Urinary bladder (tissue), 4 donors: ENCODE data around the gene GGTLC1. TPM values are rescaled to one million over a fixed set of nuclear protein-coding genes. Genes with fewer than 3 reads are reported as not detected.
A peak's percentile ranks its signal among the peaks of the same experiment; 100 is the strongest.
"Not testable (repeated sequence)": the region's sequence is repeated elsewhere in the genome, so short reads cannot be mapped to it uniquely, and the experiment has no call there.

Experiments
- DNase-seq: peaks from one replicate; pipeline ENCODE4 v3.0.0-alpha.2; 2015; ENCODE audit errors: extremely low spot score
- H3K27ac ChIP-seq: one replicate; pipeline ENCODE4 v1.5.1; 2013; ENCODE audit warnings: low read depth, mild to moderate bottlenecking, moderate library complexity
- H3K36me3 ChIP-seq: one replicate; pipeline ENCODE4 v1.6.1; 2013; ENCODE audit warnings: mild to moderate bottlenecking, moderate library complexity; ENCODE audit not compliant: insufficient read depth
- H3K4me1 ChIP-seq: one replicate; pipeline ENCODE4 v1.6.1; 2013; ENCODE audit warnings: mild to moderate bottlenecking, moderate library complexity; ENCODE audit not compliant: insufficient read depth
- H3K4me3 ChIP-seq: one replicate; pipeline ENCODE4 v1.5.1; 2013; ENCODE audit warnings: low read depth, low read length
- WGBS: extraction: QIAGEN DNeasy Blood & Tissue Kit; methylation state at CpG from one replicate; pipeline ENCODE4 v1.1.7; 2013; 5-methylcytosine and 5-hydroxymethylcytosine counted together
- polyA plus RNA-seq: library from polyadenylated mRNA; stranded (reverse); fragments of 200-250 nt; gene quantifications from one replicate; pipeline ENCODE4 v1.2.3, GENCODE V29; 2013
- total RNA-seq: library from RNA; depleted of rRNA; stranded (reverse); fragments of >200 nt; gene quantifications from one replicate; pipeline ENCODE4 v1.2.3, GENCODE V29; 2014
- donor health status: healthy with polysubstance abuse.
- donor health status: healthy.

The GGTLC1 gene
- total and polyA plus RNA-seq, 2 donors, result not detected

DNA sequence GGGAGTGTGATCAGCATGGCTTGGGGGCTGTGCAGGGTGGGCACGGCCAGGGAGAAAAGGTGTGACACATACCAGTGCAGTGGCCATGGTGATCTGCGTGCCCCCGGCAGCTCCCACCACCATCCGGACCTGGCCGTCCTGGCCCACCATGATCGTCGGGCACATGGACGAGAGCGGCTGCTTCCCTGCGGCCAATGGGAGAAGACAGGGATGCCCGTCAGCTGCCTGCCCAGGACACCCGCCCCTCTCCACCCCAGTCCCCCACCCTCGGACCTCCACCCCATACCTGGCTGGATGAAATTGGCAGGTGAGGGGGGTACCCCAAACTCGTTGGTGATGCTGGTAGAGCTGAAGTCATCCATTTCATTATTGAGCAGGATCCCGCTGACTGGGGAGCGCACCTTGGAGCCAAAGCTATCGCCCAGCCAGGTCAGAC is 2.8 kb downstream of the GGTLC1 start:
- not testable (repeated sequence) for H3K4me3 ChIP-seq, H3K4me1 ChIP-seq, DNase-seq, H3K36me3 ChIP-seq, H3K27ac ChIP-seq
- WGBS, result 96% methylated on average over 17 of the region's 17 CpGs

DNA sequence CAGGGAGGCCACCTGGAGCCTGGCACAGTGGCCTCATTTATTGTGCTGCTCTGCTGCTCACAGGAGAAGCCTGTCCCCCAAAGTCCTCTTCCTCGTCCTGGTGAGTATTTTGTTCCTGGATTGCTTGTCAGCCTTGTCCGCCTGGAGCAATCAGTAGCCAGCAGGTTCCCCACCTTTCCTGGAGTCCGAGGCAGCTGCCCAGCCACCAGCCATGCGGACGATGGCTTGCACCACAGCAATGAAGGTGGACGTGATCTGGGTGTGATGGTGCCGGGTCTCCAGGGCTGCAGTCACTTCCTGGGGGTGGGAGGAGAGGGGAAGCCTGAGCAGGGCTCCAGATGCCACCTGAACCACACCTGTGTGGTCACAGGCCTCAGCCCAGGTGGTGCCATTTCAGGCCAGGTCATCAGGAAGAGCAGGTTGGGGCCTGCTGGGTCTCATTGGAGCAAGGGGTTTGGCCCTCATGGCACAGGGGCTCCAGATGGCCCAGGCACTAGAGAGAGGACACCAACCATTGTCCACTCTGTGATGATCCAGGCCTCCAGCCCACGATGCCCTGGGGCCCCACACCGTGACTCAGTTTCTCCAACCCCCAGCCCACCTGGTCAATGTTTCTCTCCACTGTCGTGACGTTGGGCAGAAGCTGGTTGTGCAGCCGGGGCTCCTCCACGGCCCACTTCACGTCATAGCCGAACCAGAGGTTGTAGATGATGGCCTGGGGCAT is 3.4 kb downstream of the GGTLC1 start:
- not testable (repeated sequence) for DNase-seq, H3K36me3 ChIP-seq
- 92% methylated on average over 15 of the region's 15 CpGs for WGBS

GRCh38 chr20:23984476-23985023 is 4.0 kb downstream of the GGTLC1 start:
- not testable (repeated sequence) for H3K27ac ChIP-seq, H3K36me3 ChIP-seq, DNase-seq, H3K4me3 ChIP-seq, H3K4me1 ChIP-seq
- WGBS, result 40% methylated on average over 8 of the region's 12 CpGs

More for the DNA sequence above, 3.4 kb downstream of the GGTLC1 start:
- not testable (repeated sequence) for H3K4me1 ChIP-seq, H3K27ac ChIP-seq, H3K4me3 ChIP-seq

GRCh38 chr20:23982112-23983018 is 6.2 kb downstream of the GGTLC1 start:
- not testable (repeated sequence) for H3K27ac ChIP-seq, H3K4me1 ChIP-seq, H3K36me3 ChIP-seq, H3K4me3 ChIP-seq
- peak; percentile 8 for DNase-seq
- WGBS, result 40% methylated on average over 11 of the region's 11 CpGs

DNA sequence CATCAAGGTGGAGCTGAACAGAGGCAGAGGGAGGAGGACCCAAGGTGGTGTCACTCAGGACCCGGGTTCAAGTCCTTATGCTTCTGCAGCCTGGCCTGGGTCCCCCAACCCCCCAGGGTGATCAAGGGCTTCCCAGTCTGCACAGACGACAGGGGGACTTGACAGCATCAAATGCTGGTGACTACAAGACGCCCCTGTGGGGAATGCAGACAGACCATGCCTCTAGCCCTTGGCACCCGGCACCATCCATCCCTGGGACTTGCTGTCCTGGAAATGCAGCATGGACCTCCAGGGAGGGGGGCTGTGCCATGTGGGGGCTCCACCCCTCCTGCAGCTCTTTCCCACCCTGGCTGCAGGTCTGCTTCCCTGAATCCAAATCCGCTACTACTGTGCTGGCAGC is 7.1 kb downstream of the GGTLC1 start:
- not testable (repeated sequence) for H3K4me1 ChIP-seq, H3K36me3 ChIP-seq, H3K4me3 ChIP-seq, H3K27ac ChIP-seq, DNase-seq
- 81% methylated on average over 5 of the region's 5 CpGs for WGBS

DNA sequence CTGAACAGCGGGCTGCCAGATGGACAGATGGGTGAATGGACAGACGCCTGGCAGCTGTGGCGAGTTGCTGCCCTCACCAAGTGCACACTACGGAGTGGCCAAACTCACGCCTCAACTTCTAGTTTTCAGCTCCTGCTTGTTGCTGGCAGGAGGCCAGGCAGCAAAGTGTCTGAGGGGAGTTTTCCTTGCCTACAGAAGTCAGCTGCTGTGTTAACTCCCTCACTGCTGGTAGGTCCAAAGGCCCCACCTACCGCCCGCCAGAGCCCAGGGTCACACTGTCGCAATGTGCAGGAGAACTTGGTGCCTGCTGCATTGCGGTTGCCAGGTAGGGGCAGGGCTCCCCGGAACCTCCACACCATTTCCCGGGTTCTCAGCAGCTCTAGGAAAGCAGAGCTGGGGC is 7.6 kb downstream of the GGTLC1 start:
- peak; percentile 35 for DNase-seq
- not testable (repeated sequence) for H3K36me3 ChIP-seq, H3K27ac ChIP-seq, H3K4me1 ChIP-seq, H3K4me3 ChIP-seq
- 56% methylated on average over 11 of the region's 11 CpGs for WGBS

DNA sequence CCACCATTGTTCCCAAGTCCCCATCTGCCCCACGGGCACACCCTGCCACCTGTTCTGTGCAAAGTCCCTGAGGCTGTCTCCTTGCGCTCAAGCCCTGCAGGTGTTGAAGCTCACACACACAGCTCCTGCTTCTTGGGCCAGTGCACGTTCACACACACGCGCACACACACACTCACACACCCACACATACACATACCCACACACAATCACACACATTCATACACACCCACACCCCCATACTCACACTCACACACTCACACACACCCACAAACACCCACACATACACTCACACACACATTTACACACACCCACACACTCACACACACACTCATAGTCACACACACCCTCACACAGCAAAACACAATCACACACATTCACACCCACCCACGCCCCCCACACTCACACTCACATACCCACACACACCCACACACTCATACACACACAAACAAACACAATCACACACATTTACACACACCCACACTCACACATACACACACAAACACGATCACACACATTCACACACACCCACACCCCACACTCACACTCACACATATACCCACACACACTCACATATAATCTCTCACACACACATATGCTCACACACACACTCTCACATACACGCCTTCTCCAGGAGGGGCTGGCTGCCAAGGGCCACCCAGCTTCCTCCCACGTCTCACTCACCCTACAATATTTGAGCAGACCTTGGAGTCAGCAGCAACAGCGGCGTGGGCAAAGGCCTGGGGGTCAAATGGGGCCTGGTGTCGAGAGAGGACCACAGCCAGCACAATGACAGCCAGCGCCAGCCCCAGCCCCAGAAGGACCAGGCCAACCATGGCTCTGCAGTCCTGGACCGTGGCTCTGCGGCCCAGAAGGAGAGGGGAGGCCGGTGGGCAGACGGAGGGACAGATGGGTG is 8.4 kb downstream of the GGTLC1 start:
- H3K36me3 ChIP-seq, DNase-seq, H3K27ac ChIP-seq, H3K4me1 ChIP-seq, H3K4me3 ChIP-seq: not testable (repeated sequence)
- WGBS, result 87% methylated on average over 17 of the region's 17 CpGs

- WGBS, result 83% methylated on average over 6 of the region's 6 CpGs
- DNase-seq, H3K4me1 ChIP-seq, H3K36me3 ChIP-seq, H3K4me3 ChIP-seq, H3K27ac ChIP-seq: not testable (repeated sequence)
Observed at GRCh38 chr20:23979380-23979779, 9.2 kb downstream of the GGTLC1 start.

DNA sequence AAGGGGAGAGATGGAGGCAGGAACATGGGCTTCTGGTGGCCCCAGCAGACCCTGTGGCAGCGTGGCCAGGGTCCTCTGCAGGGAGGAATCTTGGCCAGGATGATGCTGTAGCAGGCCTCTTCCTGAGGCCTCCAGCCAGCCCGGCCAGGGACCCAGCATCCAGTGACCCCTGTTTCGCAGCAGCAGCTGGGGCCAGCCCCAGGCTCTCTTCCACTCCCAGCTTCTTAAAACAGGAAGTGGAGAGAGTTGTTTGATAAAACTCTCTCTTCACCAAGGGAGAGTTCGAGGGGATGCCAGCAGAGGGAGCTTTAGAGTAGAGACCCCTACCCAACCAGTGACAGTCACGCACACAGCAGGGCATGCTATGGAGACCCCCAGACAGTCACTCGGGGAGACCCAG is 10.1 kb downstream of the GGTLC1 start:
- not testable (repeated sequence) for H3K27ac ChIP-seq, H3K4me1 ChIP-seq, H3K36me3 ChIP-seq, H3K4me3 ChIP-seq, DNase-seq
- WGBS, result 45% methylated on average over 6 of the region's 6 CpGs

DNA sequence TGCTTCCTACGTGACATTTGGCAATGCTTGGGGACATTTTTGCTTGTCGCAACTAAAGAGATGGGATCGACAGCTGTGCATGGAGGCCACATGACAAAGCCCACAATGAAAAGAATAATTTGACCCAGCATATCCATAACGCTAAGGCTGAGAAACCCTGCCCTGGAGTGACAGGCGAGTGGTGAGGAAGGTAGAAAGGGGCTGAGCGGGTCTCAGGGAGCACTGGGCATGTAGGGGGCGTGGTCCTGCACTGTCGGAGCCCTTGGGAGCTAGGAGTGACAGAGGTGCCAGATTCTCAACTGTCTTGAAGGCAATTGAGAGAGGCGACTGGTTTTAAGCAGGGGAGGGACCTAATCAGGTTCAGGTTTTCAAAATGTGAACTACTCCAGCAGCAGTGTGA is 13.6 kb downstream of the GGTLC1 start:
- Histone ChIP-seq H3K36me3 (no peaks in the 10 kb centered on the region), H3K4me1 (no peaks in the 10 kb centered on the region), H3K27ac (no peak overlapping the region), H3K4me3 (no peak overlapping the region)
- DNase-seq, result no peak
- 51% methylated on average over 9 of the region's 9 CpGs for WGBS

GRCh38 chr20:23971310-23971709 is 17.3 kb downstream of the GGTLC1 start:
- Histone ChIP-seq H3K27ac (no peak overlapping the region), H3K4me1 (no peaks in the 10 kb centered on the region), H3K36me3 (no peaks in the 10 kb centered on the region), H3K4me3 (no peak overlapping the region)
- DNase-seq, result no peak

DNA sequence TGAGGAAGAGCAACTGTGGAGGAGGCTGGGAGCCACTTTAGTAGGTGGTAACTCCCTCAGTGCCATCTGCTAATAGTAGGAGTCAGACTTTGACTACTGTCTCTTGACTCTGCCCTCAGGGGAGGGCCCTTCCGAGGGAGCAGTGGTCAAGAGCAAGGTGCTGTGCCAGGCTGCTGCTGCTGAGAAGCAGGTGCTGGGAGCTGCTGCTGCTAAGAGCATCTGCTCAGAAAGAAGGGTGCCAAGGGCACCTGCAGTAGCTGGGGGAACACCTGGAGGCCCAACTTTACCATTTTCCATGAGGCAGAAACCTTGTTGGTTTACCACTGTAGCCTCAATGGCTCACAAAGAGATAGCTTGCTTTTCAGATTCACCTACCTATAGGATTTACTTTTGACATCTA is 18.5 kb downstream of the GGTLC1 start:
- WGBS, result 69% methylated on average over 1 of the region's 1 CpG
- H3K4me3 ChIP-seq, result no peak overlapping the region
- DNase-seq, result no peak
- no peaks in the 10 kb centered on the region for H3K4me1 ChIP-seq
- no peaks in the 10 kb centered on the region for H3K36me3 ChIP-seq
- no peak overlapping the region for H3K27ac ChIP-seq

DNA sequence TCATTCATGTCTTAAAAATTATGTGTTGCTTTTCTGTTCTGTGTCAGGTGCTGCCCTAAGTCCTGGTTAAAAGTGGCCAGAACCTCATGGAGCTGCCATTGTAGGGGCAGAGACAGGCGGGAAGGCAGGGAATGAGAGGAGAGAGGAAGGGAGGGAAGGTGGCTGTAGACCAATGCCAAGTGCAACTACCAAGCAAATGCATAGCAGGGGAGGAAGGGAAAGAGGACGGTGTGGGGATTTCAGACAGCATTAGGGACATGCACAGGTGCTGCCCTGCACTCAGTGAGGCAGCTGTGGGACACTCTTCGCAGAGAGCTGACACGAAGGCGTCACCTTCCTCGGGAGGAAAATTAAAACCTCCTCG is 21.0 kb downstream of the GGTLC1 start:
- Histone ChIP-seq H3K4me1 (no peaks in the 10 kb centered on the region), H3K27ac (no peak overlapping the region), H3K4me3 (no peak overlapping the region), H3K36me3 (no peaks in the 10 kb centered on the region)
- DNase-seq, result no peak
- 76% methylated on average over 7 of the region's 7 CpGs for whole genome bisulfite sequencing
